HG03135 (cell line): ENCODE results near the gene SUPT20H.

Experiments used
- ATAC-seq: cut with Tn5 transposase; IDR thresholded peaks from one replicate; pipeline ENCODE4 v1.9.1; 2021; ENCODE audit warnings: mild to moderate bottlenecking, moderate library complexity; ENCODE audit not compliant: unreplicated experiment

The SUPT20H gene

DNA sequence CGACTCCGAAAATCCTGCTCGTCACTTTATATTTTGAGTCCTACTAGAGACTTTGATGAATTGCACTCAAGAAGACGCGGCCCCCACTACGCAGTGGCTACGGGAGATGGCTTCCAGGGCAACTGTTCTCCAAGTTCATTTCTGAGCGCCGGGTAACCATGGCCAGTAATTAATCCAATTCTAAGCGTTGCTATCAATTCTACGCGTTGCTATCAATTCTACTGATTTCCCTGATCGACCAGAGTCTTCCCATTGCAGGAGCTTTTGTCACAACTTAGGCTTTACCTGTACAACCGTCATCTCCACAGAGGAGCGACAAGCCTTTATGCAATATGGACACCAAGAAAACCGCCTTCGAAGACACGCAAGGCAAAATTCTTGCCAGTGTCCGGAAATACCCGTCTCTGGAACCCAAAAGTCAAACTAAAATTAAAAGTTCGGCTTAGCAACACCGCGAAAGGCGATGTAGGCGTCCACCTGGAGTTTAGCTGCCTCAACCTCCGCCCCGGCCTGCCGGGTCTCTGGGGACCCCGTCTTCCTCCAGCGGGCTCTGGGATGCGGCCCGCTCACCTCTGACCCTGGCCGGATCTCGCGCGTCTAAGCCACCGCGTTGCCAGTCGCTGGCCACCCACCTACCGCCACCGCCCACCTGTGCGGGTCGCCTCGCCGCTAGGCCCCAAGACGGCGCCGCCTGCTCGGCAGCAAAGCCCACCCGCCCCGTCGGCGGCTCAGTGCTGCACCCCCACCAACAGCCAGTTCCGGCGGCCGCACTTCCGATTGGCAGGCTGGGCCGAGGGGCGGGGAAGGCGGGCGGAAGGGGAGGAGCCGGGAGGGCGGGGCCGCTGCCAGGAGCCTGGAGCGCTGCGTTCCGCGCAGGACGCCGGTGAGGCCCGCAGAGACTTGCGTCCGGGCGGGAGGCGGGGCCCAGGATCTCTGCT, at the start of gene SUPT20H:
Gene SUPT20H (minus strand): TSS at position 779 of the 938 bp plus-strand sequence. CDS start 8,198 bp downstream, outside the sequence.
- peak; percentile 99 for ATAC-seq

DNA sequence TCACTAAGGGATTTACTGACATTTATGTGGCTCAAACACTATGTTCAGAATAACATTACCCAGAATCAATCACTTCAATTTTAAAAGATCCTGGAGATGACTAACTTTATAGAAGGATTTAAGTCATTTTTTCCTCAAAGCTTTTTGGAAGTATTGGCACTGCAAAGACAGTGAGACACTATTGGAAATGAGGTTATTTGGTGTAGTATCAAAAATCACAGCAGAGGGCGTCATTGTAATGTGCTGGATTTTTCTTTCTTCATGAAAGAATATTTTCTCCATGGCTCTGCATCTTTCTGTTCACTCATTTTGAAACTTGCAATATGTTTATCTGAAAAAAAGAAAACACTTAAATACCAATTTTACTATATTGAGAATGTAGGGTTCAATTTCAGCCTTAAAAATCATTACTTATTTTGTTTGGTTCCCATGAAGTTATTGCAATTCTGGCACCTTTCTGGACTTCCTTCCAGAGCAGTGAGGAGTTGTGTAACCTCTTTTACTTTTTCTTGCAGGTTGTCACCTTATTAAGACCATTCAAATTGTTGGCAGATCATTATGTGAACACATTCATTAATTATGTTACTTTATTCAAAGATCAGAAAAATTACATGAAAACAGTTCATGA, 49.7 kb upstream of the SUPT20H start:
- ATAC-seq = no peak

DNA sequence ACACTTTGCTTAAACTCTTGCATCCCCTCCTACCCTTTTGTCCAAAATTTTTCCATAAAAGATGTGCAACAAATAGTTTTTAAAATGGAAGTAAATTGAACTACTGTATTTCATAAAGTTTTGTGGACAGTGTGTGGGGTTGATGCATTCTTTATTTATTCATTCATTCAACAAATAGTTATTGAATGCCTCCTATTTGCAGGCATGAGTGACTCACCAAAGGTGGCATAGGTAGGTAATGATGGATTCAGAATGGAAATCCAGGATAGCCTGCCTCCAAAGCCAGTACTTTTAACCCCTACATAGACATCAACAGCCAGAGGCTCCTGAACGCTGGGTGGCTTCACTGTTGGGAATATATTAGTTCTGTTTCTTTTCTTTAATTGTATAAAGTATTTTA, 48.4 kb upstream of the SUPT20H start:
- no peak for ATAC-seq

DNA sequence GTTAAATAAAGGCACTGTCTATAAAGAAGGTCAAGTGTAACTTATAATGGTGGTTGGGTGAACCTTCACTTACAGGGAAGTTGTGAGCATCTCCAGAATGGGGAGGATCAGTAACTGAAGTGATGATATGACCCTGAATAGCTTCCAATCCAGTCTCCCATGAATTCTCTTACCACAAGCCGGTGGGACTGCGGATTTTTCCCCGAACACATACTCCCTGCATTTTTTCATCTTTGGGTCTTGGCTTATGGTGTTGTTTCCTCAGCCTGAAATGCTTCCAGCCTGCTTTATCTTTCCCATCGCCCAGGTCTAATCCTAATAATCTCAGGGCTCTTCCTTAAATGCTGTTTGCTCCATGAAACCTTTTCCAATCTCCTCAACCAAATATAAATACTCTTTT, 48.0 kb upstream of the SUPT20H start:
- ATAC-seq = no peak

DNA sequence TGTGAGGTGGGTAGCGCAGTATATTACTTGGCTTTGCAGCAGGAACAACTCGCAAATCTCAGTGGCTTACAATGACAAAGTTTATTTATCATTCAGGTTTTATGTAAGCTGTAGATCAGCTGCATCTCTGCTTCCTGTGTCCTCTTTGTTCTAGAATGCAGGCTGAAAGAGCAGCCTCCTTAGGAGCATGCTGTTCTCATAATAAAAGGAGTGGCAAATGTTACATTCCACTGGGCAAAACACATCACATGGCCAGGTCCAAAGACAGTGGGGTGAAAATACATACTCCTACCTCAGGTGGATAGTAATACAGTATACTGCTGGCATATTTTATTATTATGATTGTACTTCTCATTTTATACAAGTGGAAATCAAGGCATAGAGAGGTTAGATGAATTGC, 47.2 kb upstream of the SUPT20H start:
- no peak for ATAC-seq

DNA sequence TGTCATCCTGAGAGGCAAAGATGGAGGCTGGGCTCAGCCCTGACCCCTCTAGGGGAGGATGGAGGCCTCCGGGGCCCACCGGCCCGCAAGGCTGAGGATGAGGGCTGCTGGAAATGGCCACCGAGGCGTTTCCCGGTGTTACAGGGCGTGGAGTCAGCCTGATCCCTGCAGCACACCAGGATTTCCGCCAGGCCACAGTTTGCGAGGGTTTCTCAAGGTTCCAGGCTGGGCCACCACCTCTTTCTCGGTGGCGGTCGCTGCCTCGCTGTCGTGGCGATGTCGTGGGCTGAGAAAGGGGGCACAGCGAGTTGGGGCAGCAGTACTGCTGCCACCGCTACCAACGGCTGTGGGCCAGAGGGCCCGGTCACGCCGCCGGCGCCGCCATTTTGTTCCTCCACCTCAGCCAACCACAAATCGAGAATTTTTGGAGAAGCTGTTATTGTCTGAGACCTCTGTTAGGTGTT, 45.8 kb upstream of the SUPT20H start, which contains the start of gene CSNK1A1L:
Gene CSNK1A1L (minus strand): TSS at position 414 of the 464 bp plus-strand sequence. CDS start 408 bp downstream, at position 6.
- no peak for ATAC-seq

DNA sequence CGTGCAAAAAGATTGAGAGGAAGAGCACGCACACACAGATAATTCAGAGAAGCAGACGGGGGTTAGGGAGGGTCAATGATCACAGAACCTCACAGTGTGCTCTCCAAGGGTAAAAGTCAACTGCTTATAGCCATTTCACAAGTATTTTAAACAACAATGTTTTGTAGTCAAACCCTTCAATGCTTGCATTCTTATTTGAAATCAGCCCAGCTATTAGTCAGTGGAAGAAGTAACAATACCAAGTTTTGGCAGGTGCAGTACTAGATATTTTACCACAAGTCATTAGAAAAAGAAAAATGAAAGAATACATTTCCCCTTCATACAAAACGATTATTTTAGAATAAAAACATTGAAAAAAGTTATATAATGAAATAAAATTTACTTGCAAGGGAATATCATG, 43.4 kb upstream of the SUPT20H start:
- no peak for ATAC-seq

DNA sequence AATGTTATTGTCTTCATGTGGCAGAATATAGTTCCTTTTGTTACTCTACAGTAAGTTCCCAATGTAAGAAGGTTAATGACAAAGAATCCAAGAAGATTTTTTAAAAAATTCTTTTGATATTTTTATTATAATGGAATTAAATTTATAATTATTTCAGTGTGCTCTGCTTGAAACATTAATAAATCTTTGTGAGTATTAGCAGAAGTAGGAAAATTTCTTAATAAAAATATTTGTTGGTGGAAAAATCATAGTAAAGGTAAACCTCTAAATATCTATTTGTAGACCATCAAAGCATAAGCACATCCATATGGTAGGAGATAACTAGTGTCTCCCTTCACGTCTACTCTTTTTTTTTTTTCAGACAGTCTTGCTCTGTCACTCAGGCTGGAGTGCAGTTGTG, 41.7 kb upstream of the SUPT20H start:
- no peak for ATAC-seq

DNA sequence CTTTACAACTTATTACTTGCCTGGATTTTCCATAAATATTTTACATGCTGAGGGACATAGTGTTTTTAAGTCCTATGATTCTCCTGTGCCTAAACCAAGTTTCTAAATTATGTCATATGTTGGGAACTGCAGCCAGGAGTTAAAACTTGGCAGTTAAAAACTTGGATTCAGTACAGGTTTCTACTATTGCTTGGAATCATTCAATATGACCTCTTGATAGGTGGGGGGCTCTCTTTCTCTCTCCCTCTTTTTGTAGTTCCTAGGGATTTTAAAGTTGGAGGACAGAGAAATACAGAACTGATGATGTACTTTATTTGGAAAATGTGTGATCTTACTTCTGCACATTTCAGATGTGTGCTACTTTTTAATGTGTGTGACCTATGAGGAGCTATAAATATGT, 41.2 kb upstream of the SUPT20H start:
- ATAC-seq = no peak

DNA sequence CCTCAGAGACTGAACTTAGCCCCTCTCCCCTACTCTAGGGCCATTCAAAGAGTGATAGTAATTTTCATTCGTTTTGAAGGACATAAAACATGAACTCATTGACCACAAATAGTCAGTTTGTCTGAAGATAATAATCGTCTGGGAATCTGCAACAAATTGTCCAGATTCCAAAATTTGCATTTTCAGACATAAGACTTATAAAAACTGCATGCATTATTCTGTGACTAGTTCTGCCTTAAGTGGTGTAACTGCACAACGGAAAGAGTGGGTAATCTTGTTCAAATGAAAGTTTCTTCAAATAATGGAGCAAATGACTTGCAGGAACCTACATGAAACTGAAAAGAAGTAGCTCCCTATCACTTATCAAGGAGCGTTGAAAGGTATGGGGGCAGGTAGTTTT, 37.6 kb upstream of the SUPT20H start:
- ATAC-seq = no peak

DNA sequence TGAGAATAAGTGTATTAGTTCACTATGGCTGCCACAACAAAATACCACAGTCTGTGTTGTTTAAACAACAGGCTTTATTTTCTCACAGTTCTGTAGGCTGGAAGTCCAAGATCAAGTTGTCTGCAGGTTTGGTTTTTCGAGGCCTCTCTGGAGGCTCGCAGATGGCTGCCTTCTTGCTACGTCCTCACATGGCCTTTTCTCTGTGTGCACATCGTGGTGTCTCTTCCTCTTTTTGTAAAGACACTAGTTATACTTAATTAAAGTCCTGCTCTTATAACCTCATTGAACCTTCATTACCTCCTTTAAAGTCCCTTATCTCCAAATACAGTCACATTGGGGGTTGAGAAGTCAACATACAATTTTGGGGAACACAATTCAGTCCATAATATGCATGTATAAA, 35.4 kb upstream of the SUPT20H start:
- no peak for ATAC-seq

DNA sequence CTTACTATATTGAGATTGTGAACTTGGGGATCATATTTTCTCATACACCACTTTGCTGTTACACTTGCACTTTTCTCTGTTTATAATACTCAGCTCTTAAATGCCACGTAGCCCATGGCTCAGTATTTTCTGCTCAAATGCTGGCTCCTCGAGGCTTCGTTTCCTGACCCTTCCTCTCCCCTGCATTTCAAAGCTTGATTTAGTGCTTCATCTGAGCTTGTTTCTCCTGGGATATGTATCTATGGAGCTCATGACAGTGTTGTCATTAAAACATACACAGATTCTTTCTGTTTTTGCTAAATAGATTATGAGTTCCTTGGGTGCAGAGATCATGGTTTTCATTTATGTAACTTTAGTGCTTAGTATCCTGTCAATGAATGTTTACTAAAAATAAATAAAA, 34.6 kb upstream of the SUPT20H start:
- no peak for ATAC-seq

DNA sequence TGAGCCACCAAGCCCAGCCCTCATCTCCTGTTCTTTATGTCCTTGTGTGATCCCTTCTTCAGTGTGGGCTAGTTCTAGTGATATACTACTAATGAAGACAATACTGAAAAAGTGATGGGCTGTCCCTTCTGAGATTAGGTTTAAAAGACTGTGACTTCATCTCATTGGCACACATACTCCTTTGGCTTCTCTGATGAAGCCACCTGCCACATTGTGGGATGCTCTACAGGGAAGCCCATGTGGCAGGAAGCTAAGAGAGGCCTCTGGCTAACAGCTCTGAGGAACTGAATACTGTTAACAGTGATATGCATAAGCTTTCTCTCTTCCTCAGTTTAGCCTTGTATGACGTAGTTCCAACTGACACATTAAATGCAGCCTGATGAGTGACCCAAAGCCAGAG, 32.3 kb upstream of the SUPT20H start:
- ATAC-seq = no peak

DNA sequence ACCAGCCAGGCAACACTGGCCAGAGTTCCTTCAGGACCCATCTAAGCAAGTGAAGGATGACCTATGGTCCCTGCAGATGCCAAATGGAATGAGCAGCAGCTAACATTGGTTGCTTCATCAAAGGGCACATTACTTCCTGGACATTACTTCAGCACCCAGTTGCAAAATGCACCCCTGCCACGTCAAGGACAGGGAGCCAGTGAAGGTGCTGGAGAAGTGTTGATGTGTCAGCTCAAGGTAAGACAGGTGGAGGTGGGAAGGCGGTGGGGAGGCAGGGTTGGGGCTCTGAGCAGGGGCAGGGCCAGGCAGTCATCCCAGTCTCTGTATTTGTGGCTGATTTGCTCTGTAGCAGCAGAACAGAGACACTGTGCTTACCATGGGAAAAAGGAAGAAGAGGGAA, 31.4 kb upstream of the SUPT20H start:
- no peak for ATAC-seq

DNA sequence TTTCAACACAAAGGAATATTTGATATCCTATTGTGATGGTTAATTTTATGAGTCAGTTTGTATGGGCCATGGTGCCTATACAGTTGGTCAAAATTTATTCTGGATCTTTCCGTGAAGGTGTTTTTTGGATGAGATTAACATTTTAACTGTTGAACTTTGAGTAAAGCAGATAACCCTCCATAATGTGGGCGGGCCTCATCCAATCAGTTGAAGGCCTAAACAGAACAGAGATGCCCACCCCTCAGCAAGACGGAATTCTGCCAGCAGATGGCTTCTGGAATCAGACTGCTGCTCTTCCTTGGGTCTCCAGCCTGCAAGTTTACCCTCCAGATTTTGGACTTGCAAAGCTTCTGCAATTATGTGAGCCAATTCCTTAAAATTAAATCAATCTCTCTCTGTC, 30.0 kb upstream of the SUPT20H start:
- no peak for ATAC-seq

DNA sequence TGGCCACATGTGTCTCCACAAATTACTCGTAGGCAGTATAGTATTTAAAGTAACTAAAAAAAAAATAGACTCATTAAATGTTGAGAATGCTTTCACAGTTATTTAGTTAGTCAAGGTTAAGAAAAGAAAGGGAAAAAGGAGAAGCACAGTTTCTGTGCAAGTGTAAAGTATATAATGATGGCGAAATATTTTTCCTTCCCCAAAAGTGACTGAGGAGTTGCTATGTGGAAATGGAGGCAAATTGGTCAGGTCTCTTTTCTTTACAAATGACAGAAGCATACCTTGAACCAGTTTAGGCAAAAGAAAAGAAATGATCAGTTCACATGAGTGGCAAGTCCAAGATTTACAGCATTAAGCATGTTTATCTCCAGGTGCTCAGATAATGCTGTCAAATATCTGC, 28.0 kb upstream of the SUPT20H start:
- ATAC-seq = no peak

DNA sequence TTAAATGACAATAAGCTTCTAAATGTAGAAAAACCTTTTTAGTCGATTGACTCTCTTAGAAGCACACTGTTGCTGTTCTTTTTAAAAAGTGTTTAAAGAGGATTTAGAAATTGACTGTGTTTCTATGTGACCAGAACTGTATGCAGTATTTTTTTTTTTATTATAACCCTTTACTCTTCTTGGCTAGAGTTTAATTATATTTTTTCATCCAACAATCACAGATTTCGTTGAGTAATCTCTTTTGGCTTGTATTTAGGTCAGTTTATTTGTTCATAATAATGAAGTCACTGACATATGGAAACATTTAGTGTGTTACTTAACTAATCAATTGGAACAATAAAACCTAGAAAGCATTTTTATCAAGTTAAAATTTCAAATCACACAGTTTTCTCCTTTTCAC, 26.1 kb upstream of the SUPT20H start:
- ATAC-seq = no peak

DNA sequence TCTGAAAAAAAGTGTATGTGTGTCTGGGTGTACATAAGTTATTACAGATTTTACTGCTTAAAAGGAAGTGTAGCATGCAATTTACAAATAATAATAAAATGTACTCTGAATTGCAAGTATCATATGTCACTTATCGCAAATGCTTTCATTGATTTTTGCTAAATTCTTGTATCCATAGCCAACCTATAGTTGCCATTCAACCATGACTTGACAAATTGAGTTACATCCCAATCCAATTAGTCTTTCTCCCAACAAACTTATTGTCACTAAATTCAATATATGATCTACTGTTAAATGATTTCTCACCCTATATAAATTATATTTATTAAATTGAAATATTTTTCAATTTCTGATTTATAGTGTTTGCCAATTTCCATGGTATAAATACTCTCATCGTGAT, 17.3 kb upstream of the SUPT20H start:
- ATAC-seq = no peak

DNA sequence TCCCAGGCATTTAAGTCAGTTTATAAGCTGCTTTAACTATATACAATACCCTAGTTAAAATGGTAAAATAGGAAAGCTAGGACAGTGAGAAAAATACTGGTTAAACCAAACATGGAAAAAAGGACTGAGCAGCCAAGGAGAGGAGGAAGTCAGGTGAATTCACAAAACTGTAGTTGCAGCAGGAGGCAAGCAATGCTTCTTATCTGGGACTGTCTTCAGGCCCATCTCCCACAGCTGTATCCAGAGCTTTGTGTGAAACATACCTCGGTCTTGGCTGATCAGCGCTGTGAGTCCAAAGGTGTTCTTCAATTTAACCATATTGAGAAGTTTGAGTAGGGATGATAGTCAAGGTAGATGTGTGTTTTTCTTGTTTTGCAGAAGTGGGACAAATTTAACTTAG, 15.7 kb upstream of the SUPT20H start:
- no peak for ATAC-seq

DNA sequence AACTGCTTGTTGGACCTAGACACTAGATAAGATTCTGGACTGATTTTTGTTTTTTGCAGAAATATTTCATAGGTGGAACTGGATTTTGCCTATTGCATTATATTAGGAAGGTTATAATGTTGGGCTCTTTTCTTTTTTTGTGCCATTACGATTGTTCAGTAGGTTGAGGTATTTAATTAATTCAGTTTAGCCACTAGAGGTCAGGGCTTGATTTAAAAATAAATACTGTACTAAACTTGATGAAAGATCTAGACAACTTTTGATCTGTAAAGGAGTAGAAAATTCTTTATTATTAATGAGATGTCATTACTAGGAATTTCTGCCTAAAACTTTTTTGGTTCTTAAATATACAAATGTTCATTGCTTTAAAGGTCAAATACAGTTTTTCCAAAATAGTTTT, 15.2 kb upstream of the SUPT20H start:
- ATAC-seq = no peak

DNA sequence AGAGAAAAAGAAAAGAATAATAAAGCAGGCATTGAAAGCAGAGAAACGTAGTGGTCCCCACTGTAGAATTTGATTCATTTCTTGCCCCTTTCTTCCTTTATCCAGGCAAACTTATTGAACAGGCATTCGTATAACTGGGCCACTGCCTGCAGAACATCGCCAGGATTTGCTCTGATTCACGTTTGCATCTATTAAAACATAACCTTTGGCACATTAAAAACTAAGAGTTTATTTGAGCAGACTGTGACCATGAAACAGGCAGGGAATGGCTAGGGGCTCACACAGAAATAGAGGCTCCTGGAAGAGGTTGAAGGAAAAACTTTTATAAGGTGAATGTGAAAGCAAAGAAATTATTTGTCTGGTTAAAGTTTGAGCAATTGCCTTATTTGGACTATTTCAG, 12.5 kb upstream of the SUPT20H start:
- ATAC-seq = no peak

DNA sequence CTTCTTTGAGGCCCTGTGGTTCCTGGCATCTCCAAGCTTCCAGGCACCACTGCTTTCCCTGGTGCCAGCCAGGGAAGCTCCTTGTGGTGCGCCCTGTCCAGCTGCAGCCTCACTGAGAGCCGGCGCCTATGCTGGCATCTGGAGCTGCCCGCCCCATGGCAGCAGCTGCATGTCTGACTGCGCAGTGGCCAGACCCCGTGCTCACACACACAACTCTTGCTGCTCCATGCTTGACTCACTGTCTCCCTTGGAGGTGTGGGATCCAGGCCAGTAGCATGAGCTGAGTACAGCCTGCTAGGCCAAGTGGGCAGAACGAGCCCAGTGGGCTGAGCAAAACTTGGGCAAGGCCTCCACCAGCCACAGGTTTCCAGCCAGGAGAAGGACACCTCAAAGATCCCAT, 11.5 kb upstream of the SUPT20H start:
- ATAC-seq = no peak
